ENCODE data around the gene IL1RAP. TPM values are rescaled to one million over a fixed set of nuclear protein-coding genes. Genes with fewer than 3 reads are reported as not detected.

The IL1RAP gene
- total and polyA plus RNA-seq, 9 of the 15 experiments (the other 6 are each of a cell fraction or from before 2014, with no cell fraction given), result 0.23 to 1.8 (median 0.88) TPM

DNA sequence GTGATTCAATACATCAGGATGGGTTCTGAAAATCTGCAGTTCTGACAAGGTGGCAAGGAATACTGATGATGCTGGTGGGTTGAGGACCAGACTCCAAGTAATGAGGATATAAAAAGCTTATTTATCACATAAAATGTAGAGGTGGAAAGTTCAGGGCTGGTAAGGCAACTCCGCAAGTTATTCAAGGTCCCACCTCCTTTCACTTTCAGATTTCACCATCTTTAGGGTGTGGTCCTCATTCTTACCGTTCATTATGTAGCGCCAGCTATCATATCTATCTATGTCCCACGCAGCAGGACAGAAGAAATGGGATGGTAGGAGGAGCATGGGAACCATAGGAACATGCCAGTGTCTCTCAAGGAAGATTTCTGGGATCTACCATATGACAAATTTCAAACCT lies 80.3 kb downstream of the IL1RAP start (continued):
- TF ChIP-seq KDM4B (IDR thresholded peaks at IDR 0.05; ENCODE audit: borderline replicate concordance in 2 of 2, low read depth in 1 of 2), result no peak
- TF ChIP-seq GTF2A2 (tag; IDR thresholded peaks at IDR 0.05), result no peak
- no peak for TF ChIP-seq BRD4 (IDR thresholded peaks at IDR 0.05)
- TF ChIP-seq SOX6 (IDR thresholded peaks at IDR 0.05), result no peak
- TF ChIP-seq RBM39 (optimal IDR thresholded peaks at IDR 0.05; ENCODE audit: low read depth, low read length), result no peak
- TF ChIP-seq, protein P1, sequence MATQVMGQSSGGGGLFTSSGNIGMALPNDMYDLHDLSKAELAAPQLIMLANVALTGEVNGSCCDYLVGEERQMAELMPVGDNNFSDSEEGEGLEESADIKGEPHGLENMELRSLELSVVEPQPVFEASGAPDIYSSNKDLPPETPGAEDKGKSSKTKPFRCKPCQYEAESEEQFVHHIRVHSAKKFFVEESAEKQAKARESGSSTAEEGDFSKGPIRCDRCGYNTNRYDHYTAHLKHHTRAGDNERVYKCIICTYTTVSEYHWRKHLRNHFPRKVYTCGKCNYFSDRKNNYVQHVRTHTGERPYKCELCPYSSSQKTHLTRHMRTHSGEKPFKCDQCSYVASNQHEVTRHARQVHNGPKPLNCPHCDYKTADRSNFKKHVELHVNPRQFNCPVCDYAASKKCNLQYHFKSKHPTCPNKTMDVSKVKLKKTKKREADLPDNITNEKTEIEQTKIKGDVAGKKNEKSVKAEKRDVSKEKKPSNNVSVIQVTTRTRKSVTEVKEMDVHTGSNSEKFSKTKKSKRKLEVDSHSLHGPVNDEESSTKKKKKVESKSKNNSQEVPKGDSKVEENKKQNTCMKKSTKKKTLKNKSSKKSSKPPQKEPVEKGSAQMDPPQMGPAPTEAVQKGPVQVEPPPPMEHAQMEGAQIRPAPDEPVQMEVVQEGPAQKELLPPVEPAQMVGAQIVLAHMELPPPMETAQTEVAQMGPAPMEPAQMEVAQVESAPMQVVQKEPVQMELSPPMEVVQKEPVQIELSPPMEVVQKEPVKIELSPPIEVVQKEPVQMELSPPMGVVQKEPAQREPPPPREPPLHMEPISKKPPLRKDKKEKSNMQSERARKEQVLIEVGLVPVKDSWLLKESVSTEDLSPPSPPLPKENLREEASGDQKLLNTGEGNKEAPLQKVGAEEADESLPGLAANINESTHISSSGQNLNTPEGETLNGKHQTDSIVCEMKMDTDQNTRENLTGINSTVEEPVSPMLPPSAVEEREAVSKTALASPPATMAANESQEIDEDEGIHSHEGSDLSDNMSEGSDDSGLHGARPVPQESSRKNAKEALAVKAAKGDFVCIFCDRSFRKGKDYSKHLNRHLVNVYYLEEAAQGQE (IDR thresholded peaks at IDR 0.05; ENCODE audit: borderline replicate concordance), result no peak
- TF ChIP-seq, protein P1 (CRISPR knock-in tag; IDR thresholded peaks at IDR 0.05; ENCODE audit: low read depth), result no peak
- TF ChIP-seq SMARCB1 (IDR thresholded peaks at IDR 0.05; ENCODE audit: insufficient read length, low read depth), result no peak
- no peak for TF ChIP-seq KDM2B (CRISPR knock-in tag; IDR thresholded peaks at IDR 0.05)
- TF ChIP-seq CHD2 (IDR thresholded peaks at IDR 0.05; ENCODE audit: low read depth, low read length), result no peak
- TF ChIP-seq EWSR1 (IDR thresholded peaks at IDR 0.05; ENCODE audit: borderline replicate concordance, low read depth, partially characterized antibody), result no peak
